ENCODE data around the gene PCSK2.

- TF ChIP-seq CTCF (IDR thresholded peaks at IDR 0.05) = no peak
- no peak for TF ChIP-seq POLR2AphosphoS5 (IDR thresholded peaks at IDR 0.05)
- TF ChIP-seq EP300 (IDR thresholded peaks at IDR 0.05) = no peak
- TF ChIP-seq POLR2A (IDR thresholded peaks at IDR 0.05; ENCODE audit: low read depth) = no peak
These were observed 271.2 kb downstream of the PCSK2 start for GRCh38 chr20:17497821-17498580.

Measured in esophagus muscularis mucosa (tissue), 4 donors.